ENCODE data around the gene LAD1. TPM values are rescaled to one million over a fixed set of nuclear protein-coding genes. Genes with fewer than 3 reads are reported as not detected.

Gene LAD1
- polyA plus RNA-seq, 3 donors, result not detected

DNA sequence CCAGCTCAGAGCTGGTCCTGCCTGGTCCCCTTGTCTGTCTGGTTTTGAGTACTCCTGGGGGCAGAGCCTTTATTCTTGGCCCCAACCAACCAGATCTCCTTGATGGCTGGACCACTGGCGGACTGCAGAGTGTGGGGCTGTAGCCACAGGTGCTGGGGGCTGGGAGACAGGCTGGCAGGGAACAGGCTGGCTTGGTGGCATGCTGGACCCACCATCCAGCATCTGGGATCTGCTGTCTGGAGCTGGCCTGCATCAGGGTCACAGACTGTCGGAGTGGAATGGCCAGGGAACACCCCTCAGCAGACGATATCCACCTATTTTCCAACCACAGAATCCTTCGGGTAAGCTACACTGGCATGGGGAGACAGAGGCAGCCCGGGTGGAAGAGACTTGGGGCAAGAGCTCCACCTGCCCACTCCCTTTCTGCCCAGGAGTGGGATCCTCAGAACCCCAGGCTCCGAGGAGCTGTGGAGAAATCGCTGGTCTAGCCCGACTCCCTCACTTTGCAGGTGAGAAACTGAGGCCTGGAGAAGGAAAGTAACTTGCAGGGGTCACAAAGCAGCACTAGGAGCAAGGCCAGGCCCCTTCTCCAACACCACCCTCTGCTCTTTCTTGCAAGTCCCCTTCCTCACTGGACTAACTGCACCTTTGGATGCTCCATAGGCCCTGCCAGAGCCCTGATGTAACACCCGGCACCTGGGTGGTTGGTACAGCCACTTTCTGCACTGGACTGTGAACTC is 62.2 kb downstream of the LAD1 start:
- H3K4me3 Mint-ChIP-seq, result no peak overlapping the region
- Histone ChIP-seq H3K9me3 (replicated peaks in 1 of 2; ENCODE audit: control insufficient read depth in 1 of 2, insufficient read depth in 1 of 2, low read length in 2 of 2) (no peaks in the 10 kb centered on the region), H3K27me3 (ENCODE audit: control insufficient read depth in 2 of 2, insufficient read depth in 2 of 2, low read length in 2 of 2) (no peaks in the 10 kb centered on the region), H3K36me3 (replicated peaks in 1 of 2; ENCODE audit: control insufficient read depth in 1 of 2, insufficient read depth in 2 of 2, low read length in 2 of 2) (no peaks in the 10 kb centered on the region), H3K79me2 (ENCODE audit: insufficient read depth, low read length) (no peaks in the 10 kb centered on the region), H3K27ac (ENCODE audit: low read depth in 1 of 2, low read length in 2 of 2) (no peak overlapping the region), H3K4me1 (ENCODE audit: control insufficient read depth in 1 of 2, insufficient read depth in 2 of 2, low read length in 2 of 2) (no peaks in the 10 kb centered on the region), H3K4me3 (replicated peaks in 1 of 3; ENCODE audit: low read depth in 2 of 3, low read length in 3 of 3) (no peak overlapping the region), H3K4me2 (replicated peaks; ENCODE audit: extremely low read depth, low read length, poor library complexity, severe bottlenecking) (no peak overlapping the region), H2AFZ (ENCODE audit: insufficient read depth, low read depth, low read length, poor library complexity, severe bottlenecking) (no peak overlapping the region), H4K20me1 (ENCODE audit: insufficient read depth, low read length) (no peaks in the 10 kb centered on the region), H3K9ac (ENCODE audit: insufficient read depth, low read length, poor library complexity, severe bottlenecking) (no peak overlapping the region)
- WGBS (ENCODE audit: insufficient coverage), result 93% methylated on average over 6 of the region's 9 CpGs
- no peaks in the 10 kb centered on the region for H3K36me3 Mint-ChIP-seq
- H3K27ac Mint-ChIP-seq, result peak overlapping the region in 1 of 7 donors; percentile 43
- TF ChIP-seq, protein P1, sequence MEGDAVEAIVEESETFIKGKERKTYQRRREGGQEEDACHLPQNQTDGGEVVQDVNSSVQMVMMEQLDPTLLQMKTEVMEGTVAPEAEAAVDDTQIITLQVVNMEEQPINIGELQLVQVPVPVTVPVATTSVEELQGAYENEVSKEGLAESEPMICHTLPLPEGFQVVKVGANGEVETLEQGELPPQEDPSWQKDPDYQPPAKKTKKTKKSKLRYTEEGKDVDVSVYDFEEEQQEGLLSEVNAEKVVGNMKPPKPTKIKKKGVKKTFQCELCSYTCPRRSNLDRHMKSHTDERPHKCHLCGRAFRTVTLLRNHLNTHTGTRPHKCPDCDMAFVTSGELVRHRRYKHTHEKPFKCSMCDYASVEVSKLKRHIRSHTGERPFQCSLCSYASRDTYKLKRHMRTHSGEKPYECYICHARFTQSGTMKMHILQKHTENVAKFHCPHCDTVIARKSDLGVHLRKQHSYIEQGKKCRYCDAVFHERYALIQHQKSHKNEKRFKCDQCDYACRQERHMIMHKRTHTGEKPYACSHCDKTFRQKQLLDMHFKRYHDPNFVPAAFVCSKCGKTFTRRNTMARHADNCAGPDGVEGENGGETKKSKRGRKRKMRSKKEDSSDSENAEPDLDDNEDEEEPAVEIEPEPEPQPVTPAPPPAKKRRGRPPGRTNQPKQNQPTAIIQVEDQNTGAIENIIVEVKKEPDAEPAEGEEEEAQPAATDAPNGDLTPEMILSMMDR (IDR thresholded peaks at IDR 0.05), result no peak
- peaks cover 0 to 9% (median 9%) of the 10 kb centered on the region in 3 donors for H3K27me3 Mint-ChIP-seq (ENCODE audit: low read depth in 3 of 3)
- H3K9me3 Mint-ChIP-seq, result peaks cover 0 to 7% (median 4%) of the 10 kb centered on the region in 7 donors
- DNase-seq, result no peak
- no peaks in the 10 kb centered on the region for H3K4me1 Mint-ChIP-seq
- intact Hi-C loops (cut with micrococcal nuclease), result no loop called here

DNA sequence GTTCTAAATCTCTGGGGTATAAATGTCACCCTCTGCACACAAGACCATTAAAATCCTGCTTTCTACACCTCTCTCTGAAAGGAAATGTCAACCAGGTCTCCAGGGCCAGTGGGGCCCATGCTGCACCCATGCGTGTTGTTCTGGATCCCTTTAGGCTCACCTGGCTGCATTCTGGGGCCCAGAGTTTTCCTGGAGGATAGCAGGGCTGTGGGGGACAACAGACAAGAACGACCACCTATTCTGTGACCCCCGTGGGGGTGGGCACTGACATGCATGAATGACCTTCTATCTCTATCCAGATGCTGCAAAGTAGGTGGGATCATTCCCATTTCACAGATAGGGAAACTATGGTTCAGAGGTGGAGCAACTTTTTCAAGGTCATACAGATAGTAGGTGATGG is 63.2 kb downstream of the LAD1 start:
- no peak overlapping the region for H3K27ac Mint-ChIP-seq
- no peak overlapping the region for H3K4me3 Mint-ChIP-seq
- H3K27me3 ChIP-seq (ENCODE audit: control insufficient read depth in 2 of 2, insufficient read depth in 2 of 2, low read length in 2 of 2), result no peaks in the 10 kb centered on the region
- no peaks in the 10 kb centered on the region for H3K4me1 Mint-ChIP-seq
- no peak overlapping the region for H2AFZ ChIP-seq (ENCODE audit: insufficient read depth, low read depth, low read length, poor library complexity, severe bottlenecking)
- H3K9me3 ChIP-seq (replicated peaks in 1 of 2; ENCODE audit: control insufficient read depth in 1 of 2, insufficient read depth in 1 of 2, low read length in 2 of 2), result no peaks in the 10 kb centered on the region
- H3K79me2 ChIP-seq (ENCODE audit: insufficient read depth, low read length), result no peaks in the 10 kb centered on the region
- no peaks in the 10 kb centered on the region for H3K36me3 ChIP-seq (replicated peaks in 1 of 2; ENCODE audit: control insufficient read depth in 1 of 2, insufficient read depth in 2 of 2, low read length in 2 of 2)
- no peaks in the 10 kb centered on the region for H3K4me1 ChIP-seq (ENCODE audit: control insufficient read depth in 1 of 2, insufficient read depth in 2 of 2, low read length in 2 of 2)
- H3K9me3 Mint-ChIP-seq, result peaks cover 0 to 1% (median 0%) of the 10 kb centered on the region in 7 donors
- H3K27ac ChIP-seq (ENCODE audit: low read depth in 1 of 2, low read length in 2 of 2), result no peak overlapping the region
- H3K4me3 ChIP-seq (replicated peaks in 1 of 3; ENCODE audit: low read depth in 2 of 3, low read length in 3 of 3), result no peak overlapping the region
- peaks cover 0 to 10% (median 6%) of the 10 kb centered on the region in 3 donors for H3K27me3 Mint-ChIP-seq (ENCODE audit: low read depth in 3 of 3)
- TF ChIP-seq, protein P1 (IDR thresholded peaks at IDR 0.05), result no peak
- no peaks in the 10 kb centered on the region for H3K36me3 Mint-ChIP-seq
- no peaks in the 10 kb centered on the region for H4K20me1 ChIP-seq (ENCODE audit: insufficient read depth, low read length)
- H3K4me2 ChIP-seq (replicated peaks; ENCODE audit: extremely low read depth, low read length, poor library complexity, severe bottlenecking), result no peak overlapping the region
- H3K9ac ChIP-seq (ENCODE audit: insufficient read depth, low read length, poor library complexity, severe bottlenecking), result no peak overlapping the region
- WGBS (ENCODE audit: insufficient coverage), result 78% methylated on average over 2 of the region's 3 CpGs
- DNase-seq, result no peak
- intact Hi-C loops (cut with micrococcal nuclease), result no loop called here

Measured in CD14-positive monocyte (primary cell).